Activated B cell treated with CpG ODN at 0.5 μM for 24 hours (primary cell): ENCODE data around the gene ADAM33. TPM values are rescaled to one million over a fixed set of nuclear protein-coding genes. Genes with fewer than 3 reads are reported as not detected.

Source experiments
- ATAC-seq: fragments of 200-7000 bp; cut with Tn5 transposase; one replicate; pipeline ENCODE4 v1.10.0; 2021; ENCODE audit warnings: low read depth, mild to moderate bottlenecking, moderate library complexity
- CTCF ChIA-PET: fragments of 350-600 bp; sonication (Branson Sonifier 250); formaldehyde crosslinking; loops from one replicate; lab custom pipeline; 2021; ENCODE audit warnings: antibody characterized with exemption; lab: Charles Lee
- POLR2A ChIA-PET: fragments of 350-600 bp; sonication (Branson Sonifier 250); formaldehyde crosslinking; loops from one replicate; lab custom pipeline; 2021; ENCODE audit warnings: antibody characterized with exemption; lab: Charles Lee
- DNase-seq: peaks from one replicate; pipeline ENCODE4 v3.0.0; 2022
- H3K27ac Mint-ChIP-seq: one replicate; pipeline ENCODE4 v1.8.0; 2020; ENCODE audit warnings: mixed read lengths
- H3K27me3 Mint-ChIP-seq: one replicate; pipeline ENCODE4 v1.8.0; 2021; ENCODE audit warnings: mixed read lengths
- H3K36me3 Mint-ChIP-seq: one replicate; pipeline ENCODE4 v1.8.0; 2021; ENCODE audit warnings: low read depth, mixed read lengths
- H3K4me1 Mint-ChIP-seq: one replicate; pipeline ENCODE4 v1.8.0; 2021; ENCODE audit warnings: mixed read lengths
- H3K4me3 Mint-ChIP-seq: one replicate; pipeline ENCODE4 v1.8.0; 2020; ENCODE audit warnings: mild to moderate bottlenecking, mixed read lengths
- H3K9me3 Mint-ChIP-seq: one replicate; pipeline ENCODE4 v1.8.0; 2020; ENCODE audit warnings: mixed read lengths
- intact Hi-C: fragments of 100-400 bp; cut with micrococcal nuclease; formaldehyde crosslinking; loops from one replicate; pipeline ENCODE4 v1.15.1; 2024
- total RNA-seq: library from RNA; stranded (reverse); gene quantifications from 2 replicates; pipeline ENCODE4 v1.2.3, GENCODE V29; 2022
- TF ChIP-seq, protein P1 (sequence below): fragments of 200-600 bp; IDR thresholded peaks from one replicate; pipeline ENCODE4 v1.8.0; 2022; ENCODE audit warnings: antibody characterized with exemption, mild to moderate bottlenecking

The ADAM33 gene
- total RNA-seq, 1 donor from 2014 or later = not detected

- Mint-ChIP-seq H3K9me3 (no peaks in the 10 kb centered on the region), H3K27ac (no peak overlapping the region), H3K4me3 (no peak overlapping the region), H3K4me1 (peaks cover 5% of the 10 kb centered on the region), H3K27me3 (peaks cover 44% of the 10 kb centered on the region), H3K36me3 (no peaks in the 10 kb centered on the region)
- intact Hi-C loops = no loop called here
- TF ChIP-seq, protein P1, sequence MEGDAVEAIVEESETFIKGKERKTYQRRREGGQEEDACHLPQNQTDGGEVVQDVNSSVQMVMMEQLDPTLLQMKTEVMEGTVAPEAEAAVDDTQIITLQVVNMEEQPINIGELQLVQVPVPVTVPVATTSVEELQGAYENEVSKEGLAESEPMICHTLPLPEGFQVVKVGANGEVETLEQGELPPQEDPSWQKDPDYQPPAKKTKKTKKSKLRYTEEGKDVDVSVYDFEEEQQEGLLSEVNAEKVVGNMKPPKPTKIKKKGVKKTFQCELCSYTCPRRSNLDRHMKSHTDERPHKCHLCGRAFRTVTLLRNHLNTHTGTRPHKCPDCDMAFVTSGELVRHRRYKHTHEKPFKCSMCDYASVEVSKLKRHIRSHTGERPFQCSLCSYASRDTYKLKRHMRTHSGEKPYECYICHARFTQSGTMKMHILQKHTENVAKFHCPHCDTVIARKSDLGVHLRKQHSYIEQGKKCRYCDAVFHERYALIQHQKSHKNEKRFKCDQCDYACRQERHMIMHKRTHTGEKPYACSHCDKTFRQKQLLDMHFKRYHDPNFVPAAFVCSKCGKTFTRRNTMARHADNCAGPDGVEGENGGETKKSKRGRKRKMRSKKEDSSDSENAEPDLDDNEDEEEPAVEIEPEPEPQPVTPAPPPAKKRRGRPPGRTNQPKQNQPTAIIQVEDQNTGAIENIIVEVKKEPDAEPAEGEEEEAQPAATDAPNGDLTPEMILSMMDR = no peak
- no peak for ATAC-seq
- no peak for DNase-seq
- POLR2A ChIA-PET = no interaction called here
- CTCF ChIA-PET = interaction anchor here (0.7 kb wide), 1 partner anchor 9 kb away, joined by 5 read pairs; no protein-coding TSS in a partner anchor
Measured at GRCh38 chr20:3667434-3668037, 14.3 kb downstream of the ADAM33 start.

- Mint-ChIP-seq H3K27me3 (peaks cover 45% of the 10 kb centered on the region), H3K27ac (no peak overlapping the region), H3K36me3 (no peaks in the 10 kb centered on the region), H3K9me3 (no peaks in the 10 kb centered on the region), H3K4me3 (no peak overlapping the region), H3K4me1 (peaks cover 13% of the 10 kb centered on the region)
- ChIA-PET CTCF (no interaction called here), POLR2A (no interaction called here)
- ATAC-seq (no peak), DNase-seq (no peak)
- intact Hi-C loops = no loop called here
- TF ChIP-seq, protein P1 = no peak
Measured at GRCh38 chr20:3663858-3664257, 18.0 kb downstream of the ADAM33 start.

- peaks cover 43% of the 10 kb centered on the region for H3K27me3 Mint-ChIP-seq
- H3K27ac Mint-ChIP-seq = no peak within 1 kb of the TSS
- CTCF ChIA-PET = no interaction called here
Measured at GRCh38 chr20:3663031-3663701, 18.6 kb downstream of the ADAM33 start, which contains the start of gene GFRA4. GFRA4 (minus strand) TSS chr20:3663399; CDS start chr20:3663399, 0 bp downstream.

DNA sequence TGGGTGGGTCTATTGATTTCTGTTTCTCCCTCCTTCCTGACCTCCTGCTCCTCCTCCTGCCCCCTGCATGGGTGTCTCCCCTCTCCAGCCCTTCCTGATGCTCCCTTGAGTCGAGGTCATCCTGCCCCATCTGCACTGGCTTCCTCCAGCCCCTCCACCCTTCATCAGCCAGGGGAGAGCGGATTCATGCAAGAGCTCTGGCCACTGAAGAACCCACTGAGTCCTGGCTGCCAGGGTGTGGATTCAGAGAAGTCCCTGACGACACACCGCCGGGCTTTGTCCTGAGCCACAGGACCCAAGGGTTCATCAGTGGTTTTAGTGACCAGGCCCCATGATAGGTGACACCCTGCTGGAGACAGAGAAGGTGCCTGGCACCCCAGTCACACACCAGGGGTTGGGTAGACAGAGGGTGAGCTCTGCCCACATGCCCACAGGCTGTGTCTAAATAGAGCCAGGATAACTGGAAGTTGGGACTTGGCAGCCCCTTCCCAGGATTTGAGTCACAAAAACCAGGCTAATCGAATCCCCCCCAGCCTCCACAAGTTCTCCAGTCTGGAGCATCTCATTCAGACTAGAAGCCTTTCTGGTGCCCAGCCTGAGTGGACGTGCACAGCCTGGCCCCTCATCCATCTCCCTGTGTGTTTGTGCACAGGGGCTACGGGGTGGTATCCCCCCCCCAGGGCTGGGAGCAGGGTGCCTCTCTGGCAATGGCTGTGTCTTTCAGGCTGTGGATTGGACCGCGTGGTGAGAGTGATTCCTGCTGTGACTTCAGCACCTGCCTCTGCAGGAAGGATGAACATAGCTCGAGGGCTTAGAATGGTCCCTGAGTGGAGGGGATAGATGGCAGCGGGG is 19.8 kb downstream of the ADAM33 start:
- ATAC-seq (no peak), DNase-seq (no peak)
- TF ChIP-seq, protein P1 = no peak
- no peaks in the 10 kb centered on the region for H3K9me3 Mint-ChIP-seq
- H3K27me3 Mint-ChIP-seq = peaks cover 40% of the 10 kb centered on the region
- CTCF ChIA-PET = no interaction called here
- POLR2A ChIA-PET = no interaction called here
- H3K4me1 Mint-ChIP-seq = peaks cover 16% of the 10 kb centered on the region
- H3K27ac Mint-ChIP-seq = no peak overlapping the region
- intact Hi-C loops = no loop called here
- H3K4me3 Mint-ChIP-seq = no peak overlapping the region
- H3K36me3 Mint-ChIP-seq = no peaks in the 10 kb centered on the region

More at GRCh38 chr20:3663031-3663701, 18.6 kb downstream of the ADAM33 start, which contains the start of gene GFRA4:
- peaks cover 16% of the 10 kb centered on the region for H3K4me1 Mint-ChIP-seq
- no peak within 1 kb of the TSS for H3K4me3 Mint-ChIP-seq
- H3K36me3 Mint-ChIP-seq = no peaks in the 10 kb centered on the region
- intact Hi-C loops = no loop called here
- no peak for DNase-seq
- no peak for ATAC-seq
- no peaks in the 10 kb centered on the region for H3K9me3 Mint-ChIP-seq
- POLR2A ChIA-PET = no interaction called here
- TF ChIP-seq, protein P1 = no peak
